HUES6 (cell line): ENCODE data around the gene ADRA2C.
A peak's percentile ranks its signal among the peaks of the same experiment; 100 is the strongest.

Source experiments
- H3K27ac ChIP-seq: 2 replicates; pipeline ENCODE4 v1.7.0; 2013; ENCODE audit warnings: low read depth, mild to moderate bottlenecking, low read length, inconsistent platforms
- H3K27me3 ChIP-seq: 2 replicates; pipeline ENCODE4 v1.6.1; 2013; ENCODE audit warnings: low read length; ENCODE audit not compliant: control insufficient read depth, insufficient read depth
- H3K36me3 ChIP-seq: 2 replicates; pipeline ENCODE4 v1.6.1; 2013; ENCODE audit warnings: low read length; ENCODE audit not compliant: control insufficient read depth, insufficient read depth
- H3K4me1 ChIP-seq: 2 replicates; pipeline ENCODE4 v1.6.1; 2013; ENCODE audit warnings: low read length; ENCODE audit not compliant: control insufficient read depth, insufficient read depth
- H3K4me3 ChIP-seq: 2 replicates; pipeline ENCODE4 v1.5.1; 2013; ENCODE audit warnings: low read depth, low read length
- H3K9ac ChIP-seq: one replicate; pipeline ENCODE4 v1.6.1; 2013; ENCODE audit warnings: mild to moderate bottlenecking, low read length
- H3K9me3 ChIP-seq: 2 replicates; pipeline ENCODE4 v1.6.1; 2013; ENCODE audit warnings: low read depth, low read length; ENCODE audit not compliant: control insufficient read depth, insufficient read depth

ADRA2C gene

GRCh38 chr4:3735196-3735595 lies 31.0 kb upstream of the ADRA2C start:
- H3K9ac ChIP-seq, result no peak overlapping the region
- H3K4me3 ChIP-seq, result no peak overlapping the region
- H3K27ac ChIP-seq, result no peak overlapping the region
- H3K27me3 ChIP-seq, result peaks cover 2% of the 10 kb centered on the region; the same call in 1 of the 2 replicates
- H3K9me3 ChIP-seq, result 0 out of 2 replicates have a peak, but pooled peaks cover 3% of the 10 kb centered on the region
- H3K4me1 ChIP-seq, result peaks cover 9% of the 10 kb centered on the region
- H3K36me3 ChIP-seq, result no peaks in the 10 kb centered on the region

GRCh38 chr4:3736290-3736689 lies 29.9 kb upstream of the ADRA2C start:
- Histone ChIP-seq H3K27ac (no peak overlapping the region), H3K36me3 (no peaks in the 10 kb centered on the region), H3K9me3 (0 out of 2 replicates have a peak, but pooled peaks cover 3% of the 10 kb centered on the region), H3K4me1 (peaks cover 8% of the 10 kb centered on the region), H3K4me3 (no peak overlapping the region), H3K9ac (no peak overlapping the region), H3K27me3 (peaks cover 2% of the 10 kb centered on the region; the same call in 1 of the 2 replicates)

- H3K4me1 ChIP-seq, result peaks cover 2% of the 10 kb centered on the region
- no peak overlapping the region for H3K4me3 ChIP-seq
- H3K36me3 ChIP-seq, result no peaks in the 10 kb centered on the region
- H3K9me3 ChIP-seq, result peaks cover 4% of the 10 kb centered on the region; the same call in 1 of the 2 replicates
- H3K27ac ChIP-seq, result no peak overlapping the region
- no peak overlapping the region for H3K9ac ChIP-seq
- peaks cover 2% of the 10 kb centered on the region; the same call in 1 of the 2 replicates for H3K27me3 ChIP-seq
Measured at GRCh38 chr4:3736806-3737205, 29.4 kb upstream of the ADRA2C start.

GRCh38 chr4:3739577-3739976 lies 26.6 kb upstream of the ADRA2C start:
- Histone ChIP-seq H3K4me1 (peaks cover 7% of the 10 kb centered on the region; the same call in 1 of the 2 replicates), H3K4me3 (no peak overlapping the region), H3K27ac (no peak overlapping the region), H3K9ac (no peak overlapping the region), H3K9me3 (peaks cover 14% of the 10 kb centered on the region), H3K27me3 (peaks cover 18% of the 10 kb centered on the region; the same call in 1 of the 2 replicates), H3K36me3 (no peaks in the 10 kb centered on the region)

- H3K4me1 ChIP-seq, result peaks cover 13% of the 10 kb centered on the region
- no peak overlapping the region for H3K27ac ChIP-seq
- H3K36me3 ChIP-seq, result no peaks in the 10 kb centered on the region
- peaks cover 24% of the 10 kb centered on the region; the same call in 1 of the 2 replicates for H3K27me3 ChIP-seq
- H3K9ac ChIP-seq, result no peak overlapping the region
- peaks cover 14% of the 10 kb centered on the region for H3K9me3 ChIP-seq
- no peak overlapping the region for H3K4me3 ChIP-seq
Measured at GRCh38 chr4:3740256-3740655, 25.9 kb upstream of the ADRA2C start.

GRCh38 chr4:3741217-3742011 lies 24.8 kb upstream of the ADRA2C start:
- H3K9me3 ChIP-seq, result peaks cover 11% of the 10 kb centered on the region
- peaks cover 30% of the 10 kb centered on the region; the same call in 1 of the 2 replicates for H3K27me3 ChIP-seq
- no peak overlapping the region for H3K27ac ChIP-seq
- no peak overlapping the region for H3K9ac ChIP-seq
- H3K36me3 ChIP-seq, result no peaks in the 10 kb centered on the region
- no peak overlapping the region for H3K4me3 ChIP-seq
- peaks cover 25% of the 10 kb centered on the region for H3K4me1 ChIP-seq

- H3K4me3 ChIP-seq, result no peak overlapping the region
- no peak overlapping the region for H3K27ac ChIP-seq
- peaks cover 38% of the 10 kb centered on the region; the same call in 1 of the 2 replicates for H3K27me3 ChIP-seq
- no peaks in the 10 kb centered on the region for H3K36me3 ChIP-seq
- H3K9ac ChIP-seq, result no peak overlapping the region
- H3K9me3 ChIP-seq, result peaks cover 11% of the 10 kb centered on the region
- H3K4me1 ChIP-seq, result peaks cover 25% of the 10 kb centered on the region
Measured at GRCh38 chr4:3742610-3743009, 23.6 kb upstream of the ADRA2C start.

GRCh38 chr4:3744232-3744631 lies 22.0 kb upstream of the ADRA2C start:
- Histone ChIP-seq H3K27me3 (peaks cover 49% of the 10 kb centered on the region; the same call in 1 of the 2 replicates), H3K9me3 (peaks cover 11% of the 10 kb centered on the region), H3K4me1 (peaks cover 25% of the 10 kb centered on the region), H3K9ac (no peak overlapping the region), H3K4me3 (no peak overlapping the region), H3K36me3 (no peaks in the 10 kb centered on the region), H3K27ac (no peak overlapping the region)

GRCh38 chr4:3744901-3745300 lies 21.3 kb upstream of the ADRA2C start:
- Histone ChIP-seq H3K27ac (no peak overlapping the region), H3K27me3 (peaks cover 50% of the 10 kb centered on the region; the same call in 1 of the 2 replicates)

GRCh38 chr4:3745886-3746656 lies 20.1 kb upstream of the ADRA2C start:
- Histone ChIP-seq H3K4me3 (peak overlapping the region; percentile 29), H3K27me3 (peaks cover 57% of the 10 kb centered on the region; the same call in 1 of the 2 replicates), H3K9me3 (peaks cover 11% of the 10 kb centered on the region)

More at GRCh38 chr4:3744901-3745300, 21.3 kb upstream of the ADRA2C start:
- Histone ChIP-seq H3K4me1 (peaks cover 25% of the 10 kb centered on the region), H3K9me3 (peaks cover 11% of the 10 kb centered on the region), H3K36me3 (no peaks in the 10 kb centered on the region), H3K4me3 (no peak overlapping the region), H3K9ac (no peak overlapping the region)

More at GRCh38 chr4:3745886-3746656, 20.1 kb upstream of the ADRA2C start:
- no peak overlapping the region for H3K27ac ChIP-seq
- H3K36me3 ChIP-seq, result no peaks in the 10 kb centered on the region
- H3K4me1 ChIP-seq, result peaks cover 25% of the 10 kb centered on the region
- H3K9ac ChIP-seq, result no peak overlapping the region
